GM23338 (cell line): ENCODE data around the gene KIF27.

Experiments
- EZH2 ChIP-seq: fragments of 200-600 bp; sonication (generic); IDR thresholded peaks from one replicate; pipeline ENCODE4 v1.8.0; 2017; ENCODE audit warnings: antibody characterized with exemption, mild to moderate bottlenecking, low read depth; ENCODE audit not compliant: unreplicated experiment
- EZH2phosphoT487 ChIP-seq: fragments of 200-600 bp; sonication (generic); IDR thresholded peaks from one replicate; pipeline ENCODE4 v1.8.1; 2018; ENCODE audit warnings: antibody characterized with exemption; ENCODE audit not compliant: unreplicated experiment
- POLR2AphosphoS5 ChIP-seq: IDR thresholded peaks from 2 replicates; pipeline ENCODE4 v1.6.1; 2016; ENCODE audit warnings: antibody characterized with exemption, low read depth
- TF ChIP-seq, protein P1 (sequence below), 2 experiments: fragments of 200-600 bp in 1 of 2; sonication (generic) in 1 of 2; conservative IDR thresholded peaks; 2 replicates each; pipeline versions ENCODE4 v1.5.1 to v1.6.1; 2016 to 2017; ENCODE audit warnings: antibody characterized with exemption in 2 of 2, low read depth in 2 of 2, mild to moderate bottlenecking in 2 of 2, moderate library complexity in 1 of 2

DNA sequence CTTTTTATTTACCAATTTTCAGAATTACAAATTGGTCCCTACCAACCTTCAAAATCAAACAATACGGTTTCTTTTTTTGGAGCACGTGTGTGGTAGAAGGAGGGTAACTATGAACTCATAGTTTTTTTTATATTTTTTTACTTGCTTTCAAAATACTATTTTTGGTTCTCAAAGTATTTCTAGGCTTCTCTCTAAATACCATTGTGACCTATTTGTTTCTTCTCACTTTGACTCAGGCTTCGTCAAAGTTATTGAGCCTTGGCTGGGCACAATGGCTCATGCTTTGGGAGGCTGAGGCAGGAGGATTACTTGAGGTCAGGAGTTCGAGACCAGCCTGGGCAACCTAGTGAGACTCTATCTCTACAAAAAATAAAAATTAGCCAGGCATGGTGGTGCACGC lies 11.6 kb upstream of the KIF27 start:
- TF ChIP-seq, protein P1, sequence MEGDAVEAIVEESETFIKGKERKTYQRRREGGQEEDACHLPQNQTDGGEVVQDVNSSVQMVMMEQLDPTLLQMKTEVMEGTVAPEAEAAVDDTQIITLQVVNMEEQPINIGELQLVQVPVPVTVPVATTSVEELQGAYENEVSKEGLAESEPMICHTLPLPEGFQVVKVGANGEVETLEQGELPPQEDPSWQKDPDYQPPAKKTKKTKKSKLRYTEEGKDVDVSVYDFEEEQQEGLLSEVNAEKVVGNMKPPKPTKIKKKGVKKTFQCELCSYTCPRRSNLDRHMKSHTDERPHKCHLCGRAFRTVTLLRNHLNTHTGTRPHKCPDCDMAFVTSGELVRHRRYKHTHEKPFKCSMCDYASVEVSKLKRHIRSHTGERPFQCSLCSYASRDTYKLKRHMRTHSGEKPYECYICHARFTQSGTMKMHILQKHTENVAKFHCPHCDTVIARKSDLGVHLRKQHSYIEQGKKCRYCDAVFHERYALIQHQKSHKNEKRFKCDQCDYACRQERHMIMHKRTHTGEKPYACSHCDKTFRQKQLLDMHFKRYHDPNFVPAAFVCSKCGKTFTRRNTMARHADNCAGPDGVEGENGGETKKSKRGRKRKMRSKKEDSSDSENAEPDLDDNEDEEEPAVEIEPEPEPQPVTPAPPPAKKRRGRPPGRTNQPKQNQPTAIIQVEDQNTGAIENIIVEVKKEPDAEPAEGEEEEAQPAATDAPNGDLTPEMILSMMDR (conservative IDR thresholded peaks at IDR 0.05; ENCODE audit: low read depth in 2 of 2): no peak
- TF ChIP-seq EZH2phosphoT487 (no peak), EZH2 (no peak), POLR2AphosphoS5 (no peak)
